ENCODE data around the gene PC. TPM values are rescaled to one million over a fixed set of nuclear protein-coding genes. Genes with fewer than 3 reads are reported as not detected.

PC gene
- total RNA-seq, 1 experiment from 2014 or later = 11.9 TPM

GRCh38 chr11:66981976-66982578 lies 23.9 kb upstream of the PC start:
- in situ Hi-C loops (cut with HindIII; ENCODE audit: low pct_unique_long_range_greater_than_20kb, low sequenced_read_pairs) = no loop called here

GRCh38 chr11:66979336-66979980 lies 21.3 kb upstream of the PC start:
- in situ Hi-C loops (cut with HindIII; ENCODE audit: low pct_unique_long_range_greater_than_20kb, low sequenced_read_pairs) = no loop called here
- DNase-seq (ENCODE audit: low read depth) = no peak

More at GRCh38 chr11:66981976-66982578, 23.9 kb upstream of the PC start:
- peak; percentile 87 for DNase-seq (ENCODE audit: low read depth)

GRCh38 chr11:66978717-66979116 lies 20.5 kb upstream of the PC start:
- no peak for DNase-seq (ENCODE audit: low read depth)
- in situ Hi-C loops (cut with HindIII; ENCODE audit: low pct_unique_long_range_greater_than_20kb, low sequenced_read_pairs) = no loop called here

GRCh38 chr11:66978229-66978628 lies 20.0 kb upstream of the PC start:
- no peak for DNase-seq (ENCODE audit: low read depth)
- in situ Hi-C loops (cut with HindIII; ENCODE audit: low pct_unique_long_range_greater_than_20kb, low sequenced_read_pairs) = no loop called here

GRCh38 chr11:66976925-66977324 lies 18.7 kb upstream of the PC start:
- in situ Hi-C loops (cut with HindIII; ENCODE audit: low pct_unique_long_range_greater_than_20kb, low sequenced_read_pairs) = no loop called here
- DNase-seq (ENCODE audit: low read depth) = no peak

DNA sequence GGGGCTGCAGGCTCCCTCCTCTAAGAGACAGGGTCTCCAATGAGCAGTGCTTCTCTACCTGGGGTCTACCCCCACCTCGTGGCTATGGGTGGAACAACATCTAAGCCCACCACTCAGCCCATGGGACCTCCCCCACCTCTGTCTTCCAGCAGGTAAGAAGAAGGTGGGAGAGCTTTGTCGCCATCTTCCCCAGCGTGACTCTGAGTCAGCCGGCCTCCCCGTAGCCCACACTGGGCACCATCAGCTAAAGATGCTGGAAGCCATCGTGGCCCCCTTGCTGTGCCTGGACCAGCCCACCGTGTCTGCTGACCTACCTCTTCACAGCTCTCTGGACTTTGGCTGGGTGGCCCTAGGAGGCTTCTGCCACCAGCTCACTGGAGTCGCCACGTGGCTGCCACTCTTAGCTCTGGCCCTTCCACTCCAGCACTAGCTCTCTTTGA lies 17.9 kb upstream of the PC start:
- no peak for DNase-seq (ENCODE audit: low read depth)
- in situ Hi-C loops (cut with HindIII; ENCODE audit: low pct_unique_long_range_greater_than_20kb, low sequenced_read_pairs) = no loop called here

DNA sequence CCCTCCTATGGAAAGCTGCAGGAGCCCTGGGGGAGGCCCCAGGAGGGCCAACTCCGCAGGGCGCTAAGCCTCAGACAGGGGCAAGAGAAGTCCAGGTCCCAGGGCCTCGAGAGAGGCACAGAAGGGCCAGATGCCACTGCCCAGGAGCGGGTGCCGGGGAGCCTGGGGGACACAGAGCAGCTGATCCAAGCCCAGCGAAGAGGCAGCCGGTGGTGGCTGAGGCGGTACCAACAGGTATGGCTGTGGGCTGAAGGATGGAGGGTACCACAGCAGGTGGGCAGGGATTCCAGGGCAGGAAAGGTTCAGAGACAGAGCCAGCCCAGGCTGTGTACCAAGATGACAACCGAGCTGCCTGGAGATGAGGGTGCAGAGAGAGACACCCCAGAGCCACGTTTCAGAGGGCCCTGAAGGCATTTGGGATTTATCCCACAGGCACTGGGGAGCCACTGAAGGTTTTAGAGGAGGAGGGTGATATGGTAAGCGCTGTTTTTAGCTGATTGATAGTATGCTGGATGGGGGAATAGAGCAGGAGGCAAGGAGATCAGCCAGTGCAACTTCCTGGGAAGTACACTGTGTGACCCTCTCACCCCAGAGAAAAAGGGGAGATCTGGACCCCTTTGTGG lies 17.3 kb upstream of the PC start:
- no peak for DNase-seq (ENCODE audit: low read depth)
- in situ Hi-C loops (cut with HindIII; ENCODE audit: low pct_unique_long_range_greater_than_20kb, low sequenced_read_pairs) = no loop called here

GRCh38 chr11:66974724-66975404 lies 16.7 kb upstream of the PC start, which contains the start of gene C11orf86:
C11orf86 (plus strand) TSS chr11:66975304; CDS start chr11:66975363, 59 bp downstream.
- in situ Hi-C loops (cut with HindIII; ENCODE audit: low pct_unique_long_range_greater_than_20kb, low sequenced_read_pairs) = no loop called here
- DNase-seq (ENCODE audit: low read depth) = peak; percentile 54

GRCh38 chr11:66973956-66974580 lies 15.9 kb upstream of the PC start:
- in situ Hi-C loops (cut with HindIII; ENCODE audit: low pct_unique_long_range_greater_than_20kb, low sequenced_read_pairs) = no loop called here

GRCh38 chr11:66971488-66971887 lies 13.3 kb upstream of the PC start:
- in situ Hi-C loops (cut with HindIII; ENCODE audit: low pct_unique_long_range_greater_than_20kb, low sequenced_read_pairs) = no loop called here
- DNase-seq (ENCODE audit: low read depth) = no peak

More at GRCh38 chr11:66973956-66974580, 15.9 kb upstream of the PC start:
- no peak for DNase-seq (ENCODE audit: low read depth)

- peak; percentile 93 for DNase-seq (ENCODE audit: low read depth)
- in situ Hi-C loops (cut with HindIII; ENCODE audit: low pct_unique_long_range_greater_than_20kb, low sequenced_read_pairs) = no loop called here
Measured at GRCh38 chr11:66970807-66971442, 12.7 kb upstream of the PC start.

GRCh38 chr11:66970371-66970806 lies 12.2 kb upstream of the PC start:
- no peak for DNase-seq (ENCODE audit: low read depth)
- in situ Hi-C loops (cut with HindIII; ENCODE audit: low pct_unique_long_range_greater_than_20kb, low sequenced_read_pairs) = no loop called here

DNA sequence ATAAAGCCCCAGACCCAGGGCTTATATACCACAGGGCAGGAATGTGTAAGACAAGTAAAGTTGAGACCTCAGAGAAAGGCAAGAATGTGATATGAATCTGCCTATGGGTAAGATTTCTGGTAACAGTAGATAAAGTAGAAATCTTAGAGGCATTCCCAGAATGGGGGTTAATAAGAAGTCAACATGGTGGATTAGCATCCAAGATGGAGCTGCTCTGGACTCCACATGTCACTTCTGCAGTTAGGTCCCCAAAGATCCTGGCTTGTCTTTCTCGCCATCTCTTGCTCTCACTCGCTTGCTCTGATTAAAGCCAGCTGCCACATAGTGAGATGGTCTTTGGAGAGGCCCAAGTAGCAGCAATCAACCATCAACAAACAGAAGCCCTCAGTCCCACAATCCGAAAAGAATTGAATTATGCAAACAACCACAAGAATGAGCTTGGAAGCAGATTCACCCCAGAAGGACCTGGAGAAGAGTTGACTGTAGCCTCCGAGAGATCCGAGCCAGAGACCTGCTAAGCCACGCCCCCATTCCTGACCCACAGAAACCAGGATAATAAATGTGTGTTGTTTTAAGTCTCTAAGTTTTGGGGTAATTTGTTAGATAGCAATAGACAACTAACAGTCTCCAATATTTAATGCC lies 11.5 kb upstream of the PC start:
- DNase-seq (ENCODE audit: low read depth) = no peak
- in situ Hi-C loops (cut with HindIII; ENCODE audit: low pct_unique_long_range_greater_than_20kb, low sequenced_read_pairs) = no loop called here

GRCh38 chr11:66967670-66968425 lies 9.7 kb upstream of the PC start:
- in situ Hi-C loops (cut with HindIII; ENCODE audit: low pct_unique_long_range_greater_than_20kb, low sequenced_read_pairs) = no loop called here
- no peak for DNase-seq (ENCODE audit: low read depth)

DNA sequence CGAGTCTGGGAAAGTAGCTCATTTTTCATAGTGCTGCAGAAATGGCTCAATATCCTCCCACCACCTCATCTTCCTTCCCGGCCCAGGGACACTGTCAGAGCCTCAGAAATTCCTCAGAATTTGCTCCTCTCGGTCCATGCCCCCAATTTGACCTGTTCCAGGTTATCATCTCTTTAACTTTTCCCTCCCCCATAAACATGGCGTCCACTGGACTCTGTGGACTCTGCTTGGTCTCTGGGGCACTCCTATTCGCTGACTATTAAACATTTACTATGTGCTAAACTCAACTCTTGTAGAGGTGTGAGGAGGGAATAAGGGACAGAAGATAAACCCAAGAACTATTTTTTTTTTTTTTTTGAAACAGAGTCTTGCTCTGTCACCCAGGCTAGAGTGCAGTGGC lies 8.2 kb upstream of the PC start:
- in situ Hi-C loops (cut with HindIII; ENCODE audit: low pct_unique_long_range_greater_than_20kb, low sequenced_read_pairs) = no loop called here
- DNase-seq (ENCODE audit: low read depth) = no peak

DNA sequence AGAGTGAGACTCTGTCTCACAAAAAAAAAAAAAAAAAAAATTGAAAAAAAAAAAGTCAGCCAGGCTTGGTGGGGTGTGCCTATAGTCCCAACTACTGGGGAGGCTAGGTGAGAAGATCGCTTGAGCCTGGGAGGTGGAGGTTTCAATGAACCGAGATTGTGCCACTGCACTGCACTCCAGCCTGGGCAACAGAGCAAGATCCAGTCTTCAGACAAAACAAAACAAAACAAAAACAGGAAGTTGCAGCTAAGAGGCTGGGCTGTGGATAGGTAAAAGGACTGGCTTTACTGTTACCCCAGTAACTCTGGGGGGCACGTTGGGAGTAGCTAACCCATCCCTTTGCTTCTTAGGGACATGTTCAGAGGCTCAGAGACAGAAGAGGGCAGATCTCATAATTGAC lies 6.3 kb upstream of the PC start:
- in situ Hi-C loops (cut with HindIII; ENCODE audit: low pct_unique_long_range_greater_than_20kb, low sequenced_read_pairs) = no loop called here
- no peak for DNase-seq (ENCODE audit: low read depth)

DNA sequence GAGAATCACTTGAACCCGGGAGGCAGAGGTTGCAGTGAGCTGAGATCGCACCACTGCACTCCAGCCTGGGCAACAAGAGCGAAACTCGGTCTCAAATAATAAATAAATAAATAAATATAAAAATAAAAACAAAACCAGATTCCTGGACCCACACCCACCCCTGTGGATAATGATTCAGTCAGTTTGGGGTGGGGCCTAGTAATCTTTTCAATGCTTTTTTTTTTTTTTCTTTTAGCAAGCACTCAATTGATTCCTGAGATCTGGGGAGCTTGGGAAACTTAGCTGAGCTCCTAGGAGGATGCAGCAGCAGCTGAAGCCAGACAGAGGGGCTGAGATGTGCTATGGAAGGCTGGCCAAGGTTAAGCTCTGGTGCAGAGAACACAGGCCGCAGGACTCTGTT lies 4.6 kb upstream of the PC start:
- in situ Hi-C loops (cut with HindIII; ENCODE audit: low pct_unique_long_range_greater_than_20kb, low sequenced_read_pairs) = no loop called here
- no peak for DNase-seq (ENCODE audit: low read depth)

Data from Caki2 (cell line).